Keratinocyte (primary cell): Measurements from ENCODE around the gene TRO. TPM values are rescaled to one million over a fixed set of nuclear protein-coding genes. Genes with fewer than 3 reads are reported as not detected.

ENCODE experiments used
- DNase-seq: peaks from one replicate; pipeline ENCODE4 v3.0.0-alpha.2; 2011; ENCODE audit warnings: low read depth, missing footprints, low spot score
- FAIRE-seq: peaks from 2 replicates; lab custom pipeline; 2011; peaks lifted over from hg19 to GRCh38; lab: Jason Lieb, UNC
- H2AFZ ChIP-seq: 2 replicates; pipeline ENCODE4 v1.6.0; 2012; ENCODE audit warnings: low read length, control low read depth, inconsistent platforms; ENCODE audit not compliant: control insufficient read depth
- H3K27ac ChIP-seq: 2 replicates; pipeline ENCODE4 v1.5.1; 2011; ENCODE audit warnings: low read length; ENCODE audit not compliant: control insufficient read depth, insufficient read depth
- H3K27me3 ChIP-seq: 3 replicates; pipeline ENCODE4 v1.6.0; 2011; ENCODE audit warnings: low read length; ENCODE audit not compliant: control insufficient read depth, insufficient read depth; ENCODE audit errors: extremely low read depth
- H3K36me3 ChIP-seq, 2 experiments: 2 replicates in 1 of 2; 3 replicates in 1 of 2; pipeline ENCODE4 v1.5.1; 2011; ENCODE audit warnings: low read length in 2 of 2, mild to moderate bottlenecking in 1 of 2; ENCODE audit not compliant: control insufficient read depth in 2 of 2, insufficient read depth in 2 of 2; ENCODE audit errors: extremely low read depth in 1 of 2
- H3K4me1 ChIP-seq: 3 replicates; pipeline ENCODE4 v1.5.1; 2011; ENCODE audit warnings: low read length; ENCODE audit not compliant: control insufficient read depth, insufficient read depth; ENCODE audit errors: extremely low read depth
- H3K4me2 ChIP-seq: 3 replicates; pipeline ENCODE4 v1.6.0; 2011; ENCODE audit warnings: low read depth, low read length; ENCODE audit not compliant: control insufficient read depth, insufficient read depth; ENCODE audit errors: extremely low read depth
- H3K4me3 ChIP-seq, 3 experiments: fragments of 200-600 bp in 1 of 3; sonication (generic) in 1 of 3; 2 replicates in 2 of 3; 3 replicates in 1 of 3; pipeline ENCODE4 v1.5.1; 2011 to 2016; ENCODE audit warnings: low read length in 3 of 3, mild to moderate bottlenecking in 3 of 3, control low read depth in 2 of 3, inconsistent platforms in 1 of 3, low read depth in 1 of 3, mixed read lengths in 1 of 3, mixed run types in 1 of 3, moderate library complexity in 1 of 3; ENCODE audit not compliant: control insufficient read depth in 2 of 3, insufficient read depth in 2 of 3; ENCODE audit errors: extremely low read depth in 1 of 3
- H3K79me2 ChIP-seq: 2 replicates; pipeline ENCODE4 v1.6.0; 2012; ENCODE audit warnings: low read length; ENCODE audit not compliant: control insufficient read depth, insufficient read depth
- H3K9ac ChIP-seq: 3 replicates; pipeline ENCODE4 v1.6.0; 2011; ENCODE audit warnings: low read length; ENCODE audit not compliant: control insufficient read depth, insufficient read depth; ENCODE audit errors: extremely low read depth
- H3K9me1 ChIP-seq: 3 replicates; pipeline ENCODE4 v1.6.0; 2011; ENCODE audit warnings: low read length; ENCODE audit not compliant: control insufficient read depth, insufficient read depth; ENCODE audit errors: extremely low read depth
- H3K9me3 ChIP-seq: 2 replicates; pipeline ENCODE4 v1.5.1; 2012; ENCODE audit warnings: low read depth, low read length; ENCODE audit not compliant: control insufficient read depth
- H4K20me1 ChIP-seq: 3 replicates; pipeline ENCODE4 v1.6.0; 2011; ENCODE audit warnings: low read length; ENCODE audit not compliant: control insufficient read depth, insufficient read depth; ENCODE audit errors: extremely low read depth
- CTCF ChIP-seq, 3 experiments: IDR thresholded peaks in 1 of 3; conservative IDR thresholded peaks in 1 of 3; optimal IDR thresholded peaks in 1 of 3; 2 replicates in 2 of 3; 3 replicates in 1 of 3; pipeline versions ENCODE3 to v1.5.1; 2011; ENCODE audit warnings: low read length in 3 of 3, mild to moderate bottlenecking in 3 of 3, moderate library complexity in 2 of 3, control low read depth in 1 of 3, inconsistent platforms in 1 of 3; ENCODE audit not compliant: insufficient read depth in 2 of 3; ENCODE audit errors: extremely low read depth in 1 of 3
- EZH2 ChIP-seq: IDR thresholded peaks from one replicate; pipeline ENCODE4 v1.6.1; 2012; ENCODE audit warnings: inconsistent platforms, mild to moderate bottlenecking, low read length, moderate library complexity
- dilution Hi-C: fragments of 300-500 bp; cut with MboI; formaldehyde crosslinking; loops from one replicate; pipeline ENCODE4 v1.7.0; 2020; ENCODE audit warnings: low sequenced_read_pairs; ENCODE audit not compliant: extremely low pct_ligation_motif_present
- polyA plus RNA-seq, 5 experiments: library from polyadenylated mRNA; depleted of rRNA in 3 of 5; stranded (reverse) in 3 of 5; stranded (forward) in 1 of 5; unstranded in 1 of 5; fragments of >200 nt; gene quantifications; 1 replicate in 1 of 5; 2 replicates in 3 of 5; 3 replicates in 1 of 5; pipeline versions ENCODE4 v1.2.1 to v1.2.3, GENCODE V29; 2011 to 2012; ENCODE audit warnings: missing spikeins in 2 of 5, low read depth in 1 of 5, low replicate concordance in 1 of 5

TRO gene
- polyA plus RNA-seq, 1 donor (not counting 4 experiments of a cell fraction or from before 2014, with no cell fraction given), result 0.79 TPM

- TF ChIP-seq EZH2 (no peak), CTCF (optimal IDR thresholded peaks at IDR 0.05 in 1 of 3, IDR thresholded peaks at IDR 0.05 in 1 of 3, conservative IDR thresholded peaks at IDR 0.05 in 1 of 3; ENCODE audit: extremely low read depth in 1 of 3, insufficient read depth in 2 of 3, low read length in 3 of 3) (no peak)
- no peaks in the 10 kb centered on the region for H3K36me3 ChIP-seq
Measured at GRCh38 chrX:54928876-54929275, 8.3 kb downstream of the TRO start.

GRCh38 chrX:54930291-54931049 is 9.8 kb downstream of the TRO start:
- no peak for DNase-seq
- no peak for TF ChIP-seq EZH2
- TF ChIP-seq CTCF (optimal IDR thresholded peaks at IDR 0.05 in 1 of 3, IDR thresholded peaks at IDR 0.05 in 1 of 3, conservative IDR thresholded peaks at IDR 0.05 in 1 of 3; ENCODE audit: extremely low read depth in 1 of 3, insufficient read depth in 2 of 3, low read length in 3 of 3), result no peak
- no peaks in the 10 kb centered on the region for H4K20me1 ChIP-seq

More at GRCh38 chrX:54928876-54929275, 8.3 kb downstream of the TRO start:
- Histone ChIP-seq H3K9ac (no peak overlapping the region), H3K27me3 (no peaks in the 10 kb centered on the region), H4K20me1 (no peaks in the 10 kb centered on the region), H3K9me3 (peaks cover 3% of the 10 kb centered on the region), H3K4me2 (no peak overlapping the region), H3K4me3 (no peak overlapping the region), H2AFZ (no peak overlapping the region), H3K27ac (no peak overlapping the region), H3K79me2 (no peaks in the 10 kb centered on the region), H3K4me1 (no peaks in the 10 kb centered on the region), H3K9me1 (no peaks in the 10 kb centered on the region)
- no peak for FAIRE-seq
- no peak for DNase-seq
- dilution Hi-C loops, result no loop called here

More at GRCh38 chrX:54930291-54931049, 9.8 kb downstream of the TRO start:
- no peak for FAIRE-seq
- Histone ChIP-seq H3K27me3 (no peaks in the 10 kb centered on the region), H3K27ac (no peak overlapping the region), H3K4me2 (no peak overlapping the region), H3K79me2 (no peaks in the 10 kb centered on the region), H3K9me1 (no peaks in the 10 kb centered on the region), H3K4me3 (no peak overlapping the region), H3K4me1 (no peaks in the 10 kb centered on the region), H3K9ac (no peak overlapping the region), H3K9me3 (peaks cover 3% of the 10 kb centered on the region), H3K36me3 (no peaks in the 10 kb centered on the region), H2AFZ (no peak overlapping the region)
- dilution Hi-C loops, result no loop called here
